Activated CD8-positive, alpha-beta memory T cell treated with anti-CD3 and anti-CD28 coated beads, Interleukin-2, amount 10 ng/mL, durations not matched to agents 7 days and 5 days (primary cell): Measurements from ENCODE around the gene SLC25A22. TPM values are rescaled to one million over a fixed set of nuclear protein-coding genes. Genes with fewer than 3 reads are reported as not detected.

Experiments
- ATAC-seq: fragments of 150-1000 bp; cut with Tn5 transposase; one replicate; pipeline ENCODE4 v1.10.0; 2021; ENCODE audit warnings: moderate library complexity
- CTCF ChIA-PET: fragments of 350-600 bp; sonication (Branson Sonifier 250); formaldehyde crosslinking; loops from one replicate; lab custom pipeline; 2021; ENCODE audit warnings: antibody characterized with exemption; lab: Charles Lee
- DNase-seq: peaks from one replicate; pipeline ENCODE4 v3.0.0-alpha.2; 2020
- H3K27ac Mint-ChIP-seq: one replicate; pipeline ENCODE4 v1.8.0; 2021; ENCODE audit warnings: mild to moderate bottlenecking, mixed read lengths
- H3K27me3 Mint-ChIP-seq: one replicate; pipeline ENCODE4 v1.8.0; 2021; ENCODE audit warnings: mixed read lengths
- H3K36me3 Mint-ChIP-seq: one replicate; pipeline ENCODE4 v1.8.0; 2021; ENCODE audit warnings: mild to moderate bottlenecking, mixed read lengths
- H3K4me1 Mint-ChIP-seq: one replicate; pipeline ENCODE4 v1.8.0; 2021; ENCODE audit warnings: mixed read lengths
- H3K4me3 Mint-ChIP-seq: one replicate; pipeline ENCODE4 v1.8.0; 2021; ENCODE audit warnings: mild to moderate bottlenecking, moderate library complexity, mixed read lengths
- H3K9me3 Mint-ChIP-seq: one replicate; pipeline ENCODE4 v1.8.0; 2022; ENCODE audit warnings: low read depth, mixed read lengths
- total RNA-seq, 2 experiments: library from RNA; stranded (reverse); gene quantifications; one replicate each; pipeline ENCODE4 v1.2.3, GENCODE V29; 2021

The SLC25A22 gene
- total RNA-seq, 2 experiments from 2014 or later, result 49.4 to 54.7 TPM

GRCh38 chr11:839280-839623, 41.2 kb upstream of the SLC25A22 start:
- Mint-ChIP-seq H3K36me3 (peaks cover 7% of the 10 kb centered on the region), H3K27ac (no peak overlapping the region), H3K4me1 (peaks cover 25% of the 10 kb centered on the region), H3K9me3 (no peaks in the 10 kb centered on the region), H3K27me3 (no peaks in the 10 kb centered on the region), H3K4me3 (no peak overlapping the region)
- ATAC-seq, result no peak
- no peak for DNase-seq
- CTCF ChIA-PET, result no interaction called here

- Mint-ChIP-seq H3K27me3 (no peaks in the 10 kb centered on the region), H3K4me3 (no peak overlapping the region), H3K4me1 (peaks cover 25% of the 10 kb centered on the region), H3K36me3 (peaks cover 7% of the 10 kb centered on the region), H3K9me3 (no peaks in the 10 kb centered on the region), H3K27ac (no peak overlapping the region)
- DNase-seq (no peak), ATAC-seq (no peak)
- CTCF ChIA-PET, result interaction anchor here (0.9 kb wide), 1 partner anchor 11 kb away, joined by 3 read pairs; the partner anchor contains the start of gene CRACR2B
These were observed 40.6 kb upstream of the SLC25A22 start for GRCh38 chr11:838441-839279.

GRCh38 chr11:837990-838307, 39.9 kb upstream of the SLC25A22 start:
- Mint-ChIP-seq H3K27ac (no peak overlapping the region), H3K9me3 (no peaks in the 10 kb centered on the region), H3K36me3 (peaks cover 7% of the 10 kb centered on the region), H3K4me3 (no peak overlapping the region), H3K4me1 (peaks cover 24% of the 10 kb centered on the region), H3K27me3 (no peaks in the 10 kb centered on the region)
- ATAC-seq (no peak), DNase-seq (no peak)
- CTCF ChIA-PET, result interaction anchor here (0.9 to 1.0 kb wide), 2 partner anchors 9 to 10 kb away, joined by 3 read pairs; partner anchors contain the start of gene CRACR2B

- no peak for ATAC-seq
- no peak overlapping the region for H3K27ac Mint-ChIP-seq
- no peak for DNase-seq
- H3K4me3 Mint-ChIP-seq, result no peak overlapping the region
- CTCF ChIA-PET, result interaction anchor here (1.0 kb wide), 1 partner anchor 10 kb away, joined by 3 read pairs; no protein-coding TSS in a partner anchor
- H3K36me3 Mint-ChIP-seq, result peaks cover 7% of the 10 kb centered on the region
- H3K27me3 Mint-ChIP-seq, result peaks cover under 1% of the 10 kb centered on the region
- no peaks in the 10 kb centered on the region for H3K9me3 Mint-ChIP-seq
- H3K4me1 Mint-ChIP-seq, result peaks cover 24% of the 10 kb centered on the region
These were observed 39.3 kb upstream of the SLC25A22 start for GRCh38 chr11:837189-837989.

- Mint-ChIP-seq H3K4me1 (peaks cover 27% of the 10 kb centered on the region), H3K36me3 (peaks cover 7% of the 10 kb centered on the region), H3K9me3 (no peaks in the 10 kb centered on the region), H3K4me3 (no peak overlapping the region), H3K27me3 (peaks cover 7% of the 10 kb centered on the region), H3K27ac (no peak overlapping the region)
- ATAC-seq (no peak), DNase-seq (no peak)
- CTCF ChIA-PET, result interaction anchor here (0.7 kb wide), 1 partner anchor 29 kb away, joined by 3 read pairs; no protein-coding TSS in a partner anchor
These were observed 38.6 kb upstream of the SLC25A22 start for GRCh38 chr11:836700-837099.

- DNase-seq, result no peak
- Mint-ChIP-seq H3K36me3 (peaks cover 7% of the 10 kb centered on the region), H3K4me1 (peaks cover 26% of the 10 kb centered on the region), H3K27me3 (peaks cover 11% of the 10 kb centered on the region), H3K27ac (no peak overlapping the region), H3K4me3 (no peak overlapping the region), H3K9me3 (no peaks in the 10 kb centered on the region)
- CTCF ChIA-PET, result interaction anchor here (0.7 kb wide), 1 partner anchor 28 kb away, joined by 3 read pairs; no protein-coding TSS in a partner anchor
- no peak for ATAC-seq
These were observed 38.2 kb upstream of the SLC25A22 start for GRCh38 chr11:836274-836673.

- DNase-seq (no peak), ATAC-seq (no peak)
- Mint-ChIP-seq H3K27me3 (peaks cover 23% of the 10 kb centered on the region), H3K9me3 (no peaks in the 10 kb centered on the region), H3K27ac (no peak overlapping the region), H3K4me1 (peaks cover 21% of the 10 kb centered on the region), H3K4me3 (peak overlapping the region; percentile 48), H3K36me3 (no peaks in the 10 kb centered on the region)
- CTCF ChIA-PET, result interaction anchor here (1.1 to 3.4 kb wide), 3 partner anchors 9 to 13 kb away, joined by 3 to 13 read pairs (median 3); no protein-coding TSS in a partner anchor
These were observed 36.6 kb upstream of the SLC25A22 start for GRCh38 chr11:834371-835316.

GRCh38 chr11:833849-834311, 35.8 kb upstream of the SLC25A22 start:
- H3K4me3 Mint-ChIP-seq, result peak overlapping the region; percentile 48
- peaks cover 31% of the 10 kb centered on the region for H3K27me3 Mint-ChIP-seq
- CTCF ChIA-PET, result interaction anchor here (1.1 to 3.4 kb wide), 2 partner anchors 9 to 14 kb away, joined by 3 to 13 read pairs; no protein-coding TSS in a partner anchor
- ATAC-seq, result no peak
- H3K4me1 Mint-ChIP-seq, result peaks cover 25% of the 10 kb centered on the region
- no peaks in the 10 kb centered on the region for H3K9me3 Mint-ChIP-seq
- DNase-seq, result no peak
- H3K36me3 Mint-ChIP-seq, result no peaks in the 10 kb centered on the region
- no peak overlapping the region for H3K27ac Mint-ChIP-seq

GRCh38 chr11:833114-833791, 35.2 kb upstream of the SLC25A22 start:
- Mint-ChIP-seq H3K9me3 (no peaks in the 10 kb centered on the region), H3K36me3 (no peaks in the 10 kb centered on the region), H3K4me1 (peaks cover 25% of the 10 kb centered on the region), H3K27me3 (peaks cover 36% of the 10 kb centered on the region), H3K4me3 (peak overlapping the region; percentile 48), H3K27ac (no peak overlapping the region)
- ATAC-seq (peak; percentile 24), DNase-seq (peak; percentile 59)
- CTCF ChIA-PET, result interaction anchor here (1.0 to 3.4 kb wide), 4 partner anchors 9 to 24 kb away, joined by 3 to 13 read pairs (median 8); partner anchors contain the start of genes POLR2L and TSPAN4

GRCh38 chr11:832529-833113, 34.5 kb upstream of the SLC25A22 start, which contains the start of gene CD151:
TSS of gene CD151 (plus strand) at chr11:832952. CDS start at chr11:836070, 3,118 bp downstream.
- CTCF ChIA-PET, result interaction anchor here (1.0 to 3.4 kb wide), 4 partner anchors 10 to 28 kb away, joined by 3 to 13 read pairs (median 8); partner anchors contain the start of genes PIDD1, POLR2L and TSPAN4
- H3K4me1 Mint-ChIP-seq, result peaks cover 31% of the 10 kb centered on the region

GRCh38 chr11:831961-832528, 34.0 kb upstream of the SLC25A22 start:
- Mint-ChIP-seq H3K27ac (no peak overlapping the region), H3K4me3 (peak overlapping the region; percentile 22), H3K27me3 (peaks cover 42% of the 10 kb centered on the region), H3K4me1 (peaks cover 34% of the 10 kb centered on the region), H3K9me3 (no peaks in the 10 kb centered on the region), H3K36me3 (no peaks in the 10 kb centered on the region)
- DNase-seq (no peak), ATAC-seq (no peak)
- CTCF ChIA-PET, result interaction anchor here (1.0 to 3.4 kb wide), 5 partner anchors 10 to 28 kb away, joined by 3 to 13 read pairs (median 6); partner anchors contain the start of genes PIDD1, POLR2L and TSPAN4

More at GRCh38 chr11:832529-833113, 34.5 kb upstream of the SLC25A22 start, which contains the start of gene CD151:
- DNase-seq (peak; percentile 51), ATAC-seq (peak; percentile 63)
- peak within 1 kb of the TSS; percentile 48 for H3K4me3 Mint-ChIP-seq
- H3K36me3 Mint-ChIP-seq, result no peaks in the 10 kb centered on the region
- peaks cover 41% of the 10 kb centered on the region for H3K27me3 Mint-ChIP-seq
- no peak within 1 kb of the TSS for H3K27ac Mint-ChIP-seq
- no peaks in the 10 kb centered on the region for H3K9me3 Mint-ChIP-seq
